ENCODE data around the gene LAMTOR4.

DNA sequence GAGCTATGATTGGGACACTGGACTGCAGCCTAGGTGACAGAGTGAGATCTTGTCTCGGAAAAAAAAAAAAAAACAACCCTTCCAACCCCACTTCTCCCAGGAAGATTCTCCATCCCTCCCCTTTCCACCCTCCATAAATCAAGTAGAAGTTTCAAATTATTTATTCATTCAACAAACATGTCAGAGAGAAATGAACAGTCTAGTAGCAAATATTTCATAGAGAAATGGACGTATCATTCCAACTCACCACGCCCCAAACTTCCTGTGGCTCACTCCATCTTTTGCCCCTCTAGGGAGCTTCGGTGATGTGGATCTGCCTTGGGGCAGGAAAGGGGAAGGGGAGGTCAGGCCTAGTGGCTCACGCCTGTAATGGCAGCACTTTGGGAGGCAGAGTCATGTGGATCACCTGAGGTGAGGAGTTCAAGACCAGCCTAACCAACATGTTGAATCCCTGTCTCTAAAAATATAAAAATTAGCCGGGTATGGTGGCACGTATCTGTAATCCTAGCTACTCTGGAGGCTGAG lies 10.4 kb downstream of the LAMTOR4 start:
- TF ChIP-seq, protein P1, sequence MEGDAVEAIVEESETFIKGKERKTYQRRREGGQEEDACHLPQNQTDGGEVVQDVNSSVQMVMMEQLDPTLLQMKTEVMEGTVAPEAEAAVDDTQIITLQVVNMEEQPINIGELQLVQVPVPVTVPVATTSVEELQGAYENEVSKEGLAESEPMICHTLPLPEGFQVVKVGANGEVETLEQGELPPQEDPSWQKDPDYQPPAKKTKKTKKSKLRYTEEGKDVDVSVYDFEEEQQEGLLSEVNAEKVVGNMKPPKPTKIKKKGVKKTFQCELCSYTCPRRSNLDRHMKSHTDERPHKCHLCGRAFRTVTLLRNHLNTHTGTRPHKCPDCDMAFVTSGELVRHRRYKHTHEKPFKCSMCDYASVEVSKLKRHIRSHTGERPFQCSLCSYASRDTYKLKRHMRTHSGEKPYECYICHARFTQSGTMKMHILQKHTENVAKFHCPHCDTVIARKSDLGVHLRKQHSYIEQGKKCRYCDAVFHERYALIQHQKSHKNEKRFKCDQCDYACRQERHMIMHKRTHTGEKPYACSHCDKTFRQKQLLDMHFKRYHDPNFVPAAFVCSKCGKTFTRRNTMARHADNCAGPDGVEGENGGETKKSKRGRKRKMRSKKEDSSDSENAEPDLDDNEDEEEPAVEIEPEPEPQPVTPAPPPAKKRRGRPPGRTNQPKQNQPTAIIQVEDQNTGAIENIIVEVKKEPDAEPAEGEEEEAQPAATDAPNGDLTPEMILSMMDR (IDR thresholded peaks at IDR 0.05) = no peak
- TF ChIP-seq POLR2A (IDR thresholded peaks at IDR 0.05) = no peak
